ENCODE results near the gene SAMD4B.
"Not testable (repeated sequence)": the region's sequence is repeated elsewhere in the genome, so short reads cannot be mapped to it uniquely, and the experiment has no call there.

Gene SAMD4B

GRCh38 chr19:39341719-39342604 is at the start of gene SAMD4B:
Gene SAMD4B, plus strand, starts transcription at chr19:39342421. Its CDS starts 14,473 bp downstream, at chr19:39356894.
- peak; percentile 98 to 99 for DNase-seq

GRCh38 chr19:39293394-39293793 is 48.8 kb upstream of the SAMD4B start:
- DNase-seq: no peak

DNA sequence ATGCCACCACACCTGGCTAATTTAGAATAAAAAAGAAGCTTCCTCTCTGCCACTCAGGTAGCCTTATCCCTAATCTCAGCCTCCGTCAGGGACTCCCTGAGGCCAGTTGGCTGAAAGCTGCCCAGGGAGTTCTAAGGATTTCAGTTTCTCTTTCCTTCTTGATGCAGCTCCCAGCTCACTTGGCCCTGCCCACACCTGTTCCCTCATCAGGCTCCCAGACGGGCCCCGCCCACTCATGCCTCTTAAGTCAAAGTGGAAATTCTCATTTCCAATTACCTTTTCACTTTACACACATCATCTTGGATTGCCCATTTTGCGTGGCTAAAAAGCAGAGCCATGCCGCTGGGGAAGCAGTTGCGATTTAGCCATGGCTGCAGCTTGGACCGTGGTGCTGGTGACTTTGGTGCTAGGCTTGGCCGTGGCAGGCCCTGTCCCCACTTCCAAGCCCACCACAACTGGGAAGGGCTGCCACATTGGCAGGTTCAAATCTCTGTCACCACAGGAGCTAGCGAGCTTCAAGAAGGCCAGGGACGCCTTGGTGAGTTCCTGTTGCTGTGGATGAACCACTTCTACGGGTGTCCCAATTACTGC is 46.1 kb upstream of the SAMD4B start, which contains the start of gene IFNL1:
Gene IFNL1 (plus strand): TSS at position 353 of the 591 bp plus-strand sequence. CDS start 15 bp downstream, at position 368.
- DNase-seq: no peak

DNA sequence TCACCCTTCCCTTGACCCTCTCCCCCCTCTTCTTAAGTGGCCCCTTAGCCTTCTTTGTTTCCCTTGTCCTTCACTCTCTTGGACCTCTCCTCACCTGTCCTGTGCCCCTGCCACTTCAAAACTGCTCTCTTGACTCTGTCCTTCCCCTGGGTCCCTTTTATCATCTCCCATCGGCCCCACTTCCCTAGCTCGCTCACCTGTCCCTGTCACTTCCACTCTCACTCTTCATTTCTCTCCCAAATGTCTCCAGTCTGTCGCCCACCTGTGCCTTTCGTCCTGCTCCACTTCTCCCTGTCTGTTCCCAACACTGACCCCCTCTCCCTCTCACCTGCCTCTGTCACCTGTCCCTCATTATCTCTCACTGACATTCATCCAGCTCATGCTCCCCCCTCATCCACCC is 45.3 kb upstream of the SAMD4B start:
- no peak for DNase-seq

DNA sequence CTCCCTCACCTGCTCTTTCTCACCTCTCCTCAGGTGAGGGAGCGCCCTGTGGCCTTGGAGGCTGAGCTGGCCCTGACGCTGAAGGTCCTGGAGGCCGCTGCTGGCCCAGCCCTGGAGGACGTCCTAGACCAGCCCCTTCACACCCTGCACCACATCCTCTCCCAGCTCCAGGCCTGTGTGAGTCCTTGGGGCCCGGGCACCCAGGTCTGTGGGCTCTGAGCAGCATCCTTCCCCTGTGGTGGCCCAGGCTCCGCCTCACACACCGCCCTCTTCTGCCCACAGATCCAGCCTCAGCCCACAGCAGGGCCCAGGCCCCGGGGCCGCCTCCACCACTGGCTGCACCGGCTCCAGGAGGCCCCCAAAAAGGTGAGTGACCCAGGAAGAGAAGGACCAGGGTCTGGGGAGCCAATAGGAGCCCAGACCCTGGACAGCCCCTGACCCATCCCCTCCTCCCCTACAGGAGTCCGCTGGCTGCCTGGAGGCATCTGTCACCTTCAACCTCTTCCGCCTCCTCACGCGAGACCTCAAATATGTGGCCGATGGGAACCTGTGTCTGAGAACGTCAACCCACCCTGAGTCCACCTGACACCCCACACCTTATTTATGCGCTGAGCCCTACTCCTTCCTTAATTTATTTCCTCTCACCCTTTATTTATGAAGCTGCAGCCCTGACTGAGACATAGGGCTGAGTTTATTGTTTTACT is 44.1 kb upstream of the SAMD4B start:
- no peak for DNase-seq

- no peak for DNase-seq
These were observed 42.8 kb upstream of the SAMD4B start for GRCh38 chr19:39299404-39299803.

DNA sequence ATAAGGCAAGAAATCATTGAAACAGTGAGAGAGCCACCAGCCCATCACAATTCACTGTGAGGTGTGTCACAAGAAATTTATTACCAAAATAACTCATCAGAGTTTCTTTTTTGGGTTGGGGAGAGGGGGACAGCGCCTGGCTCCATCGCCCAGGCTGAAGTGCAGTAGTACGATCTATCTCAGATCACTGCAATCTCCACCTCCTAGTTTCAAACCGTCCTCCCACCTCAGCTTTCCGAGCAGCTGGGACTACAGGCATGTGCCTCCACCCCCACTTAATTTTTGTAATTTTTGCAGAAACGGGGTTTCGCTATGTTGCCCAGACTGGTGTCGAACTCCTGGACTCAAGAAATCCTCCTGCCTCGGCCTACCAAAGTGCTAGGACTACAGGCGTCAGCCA is 42.4 kb upstream of the SAMD4B start:
- DNase-seq: no peak

- no peak for DNase-seq
These were observed 41.2 kb upstream of the SAMD4B start for GRCh38 chr19:39301021-39301420.

DNA sequence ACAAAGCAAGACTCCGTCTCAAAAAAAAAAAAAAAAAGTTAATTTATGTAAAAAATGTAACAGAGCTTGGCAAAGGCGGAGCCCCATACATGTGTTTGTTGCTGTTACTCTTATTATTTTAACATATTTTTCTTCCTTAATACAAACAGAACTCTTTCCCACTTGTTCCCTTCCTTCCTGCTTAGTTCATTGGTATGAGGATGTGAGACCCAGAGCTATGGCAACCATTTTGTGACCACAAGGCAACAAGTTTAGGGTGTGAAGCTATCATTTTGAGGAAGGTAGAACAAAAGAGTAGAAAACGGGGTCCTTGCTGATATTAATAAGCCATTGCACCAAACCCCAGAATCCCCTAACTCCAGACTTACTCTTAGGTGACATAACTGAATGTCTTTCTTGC is 40.7 kb upstream of the SAMD4B start:
- no peak for DNase-seq

DNA sequence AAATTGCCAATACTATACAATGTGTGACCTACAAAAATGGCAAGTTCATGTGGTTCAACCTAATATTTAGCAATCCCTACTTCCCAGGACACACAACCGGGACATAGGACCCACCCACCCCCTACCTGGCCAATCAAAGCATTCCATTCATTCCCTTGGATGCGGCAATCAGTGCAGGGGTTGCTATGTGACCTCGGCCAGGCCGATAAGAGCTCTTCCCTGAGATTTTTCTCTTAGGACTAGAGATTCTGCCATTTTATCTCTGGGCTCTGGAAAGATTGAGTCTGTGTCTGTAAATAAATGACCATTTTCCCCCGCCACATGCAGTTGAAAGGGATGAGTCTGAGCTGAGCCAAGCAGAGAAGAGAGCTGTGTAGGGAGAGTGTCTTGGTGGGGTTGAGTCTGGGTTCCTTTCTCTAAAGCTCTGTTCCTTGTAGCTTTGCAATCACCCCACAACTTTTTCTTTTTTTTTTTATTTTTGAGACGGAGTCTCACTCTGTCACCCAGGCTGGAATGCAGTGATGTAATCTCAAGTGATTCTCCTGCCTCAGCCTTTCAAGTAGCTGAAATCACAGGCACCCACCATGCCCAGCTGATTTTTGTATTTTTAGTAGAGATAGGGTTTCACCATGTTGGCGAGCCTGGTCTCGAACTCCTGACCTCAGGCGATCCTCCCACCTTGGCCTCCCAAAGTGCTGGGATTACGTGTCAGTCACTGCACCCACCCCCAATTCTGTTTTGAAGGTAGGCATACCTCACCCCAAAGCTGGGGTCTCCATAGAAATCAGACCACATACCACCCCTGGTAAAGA is 38.6 kb upstream of the SAMD4B start:
- DNase-seq: no peak

DNA sequence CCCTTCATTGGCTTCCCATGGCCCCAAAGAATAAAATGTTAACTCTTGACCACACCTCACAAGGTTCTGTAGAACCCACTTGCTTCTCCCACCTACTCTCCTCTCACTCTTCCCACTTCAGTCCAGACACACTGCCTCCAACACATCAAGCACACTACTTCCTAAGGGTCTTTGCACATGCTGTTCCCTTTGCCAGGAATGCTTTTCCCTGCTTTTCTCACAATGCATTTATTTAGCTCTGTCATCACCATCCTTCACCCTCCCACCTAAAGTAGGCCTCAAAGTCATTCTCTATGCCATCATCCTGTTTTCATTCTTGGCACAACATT is 38.1 kb upstream of the SAMD4B start:
- DNase-seq: no peak

DNA sequence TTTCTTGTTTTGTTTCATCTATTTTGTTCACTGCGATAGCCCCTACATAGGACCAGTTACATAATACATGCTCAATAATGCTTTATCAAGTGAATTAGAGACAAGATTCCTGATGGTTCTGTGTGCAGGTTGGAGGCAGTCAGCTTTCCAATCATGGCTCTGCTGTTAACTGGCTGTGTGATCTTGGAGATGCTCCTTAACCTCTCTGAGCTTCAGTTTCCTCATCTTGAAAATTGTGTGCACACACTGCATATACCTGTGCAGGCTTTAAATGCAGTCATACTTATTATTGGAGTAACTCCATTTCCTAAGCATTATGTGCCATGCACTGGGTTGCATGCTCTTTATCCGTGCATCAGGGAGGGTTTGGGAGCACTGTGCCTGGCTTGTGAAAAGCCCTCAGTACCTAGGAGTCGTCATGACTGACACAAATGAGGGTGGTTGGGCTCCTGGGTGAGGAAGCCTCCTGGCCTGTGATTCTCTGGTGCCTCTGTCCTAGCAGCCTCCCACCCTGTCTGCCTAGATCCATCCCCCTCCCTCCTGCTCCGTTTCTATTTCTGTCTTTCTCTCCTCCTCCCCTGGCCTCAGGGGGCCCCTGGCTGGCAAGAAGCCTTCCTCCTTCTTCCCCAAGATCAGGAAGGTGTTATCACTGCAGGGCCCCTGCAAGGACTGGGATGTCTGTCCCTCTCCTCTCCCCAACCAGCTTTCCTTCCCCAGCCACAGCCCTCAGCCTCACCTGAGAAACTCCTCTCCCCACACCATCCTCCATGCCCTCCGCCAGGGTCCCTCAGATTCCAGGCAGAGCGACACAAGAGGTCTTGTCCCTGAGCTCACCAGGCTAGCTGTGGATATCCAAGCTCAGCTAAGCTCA is 37.3 kb upstream of the SAMD4B start:
- peak in 1 of 2 experiments; percentile 17 for DNase-seq

DNA sequence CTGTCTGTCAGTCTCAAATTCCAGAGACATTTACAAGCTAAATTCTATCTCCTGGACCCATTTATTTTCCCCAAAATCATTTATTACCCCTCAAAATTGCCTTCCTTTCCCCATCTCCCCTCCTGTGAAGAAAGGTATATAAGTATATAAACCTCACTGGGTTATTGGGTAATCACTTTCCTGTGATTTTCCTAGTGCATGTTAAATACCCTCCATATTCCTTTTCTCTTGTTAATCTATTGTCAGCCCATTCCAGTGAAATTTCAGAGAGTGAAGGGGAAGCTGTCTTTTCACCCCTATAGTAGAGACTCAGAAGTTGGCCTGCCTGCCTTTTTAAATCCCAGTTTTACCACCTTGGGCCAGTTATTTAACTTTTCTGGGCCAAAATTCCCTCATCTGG is 36.1 kb upstream of the SAMD4B start:
- DNase-seq: no peak

DNA sequence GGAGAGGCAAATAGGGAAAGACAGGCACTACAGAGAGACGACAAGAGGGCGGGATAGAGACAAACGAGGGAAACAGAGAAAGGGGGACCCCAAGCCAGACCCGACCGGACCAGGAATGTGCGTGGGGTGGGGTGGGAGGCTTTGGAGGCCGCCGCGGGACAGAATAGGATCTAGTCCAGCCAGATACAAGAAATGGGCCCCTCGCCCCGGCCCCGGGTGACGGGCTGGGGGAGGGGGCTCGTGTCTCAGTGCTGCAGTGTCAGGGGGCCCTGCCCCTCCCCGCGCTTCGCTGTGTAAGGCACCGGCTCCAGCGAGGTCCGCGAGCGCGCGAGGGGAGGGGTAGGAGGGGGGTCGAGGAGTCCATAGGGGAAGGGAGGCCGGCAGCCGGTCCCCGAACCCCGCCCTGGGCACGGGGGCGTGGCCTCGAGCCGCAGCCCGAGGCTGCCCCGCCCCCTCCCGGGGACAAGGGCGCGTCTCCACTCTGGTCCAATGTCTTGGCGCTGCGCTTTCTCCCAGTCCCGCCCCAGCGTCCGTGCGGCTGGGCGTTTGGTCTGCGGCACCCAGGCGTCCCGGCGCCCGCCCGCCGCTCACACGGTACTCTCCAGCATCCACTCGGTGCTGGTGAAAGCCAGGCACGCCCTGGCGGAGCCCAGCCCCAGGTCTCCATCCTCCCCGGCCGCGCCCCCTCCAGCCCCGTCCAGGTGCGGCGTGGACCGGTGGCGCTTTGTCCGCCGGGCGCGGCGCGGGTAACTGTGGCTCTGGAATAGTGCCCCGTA is 35.0 kb upstream of the SAMD4B start:
- no peak for DNase-seq

DNA sequence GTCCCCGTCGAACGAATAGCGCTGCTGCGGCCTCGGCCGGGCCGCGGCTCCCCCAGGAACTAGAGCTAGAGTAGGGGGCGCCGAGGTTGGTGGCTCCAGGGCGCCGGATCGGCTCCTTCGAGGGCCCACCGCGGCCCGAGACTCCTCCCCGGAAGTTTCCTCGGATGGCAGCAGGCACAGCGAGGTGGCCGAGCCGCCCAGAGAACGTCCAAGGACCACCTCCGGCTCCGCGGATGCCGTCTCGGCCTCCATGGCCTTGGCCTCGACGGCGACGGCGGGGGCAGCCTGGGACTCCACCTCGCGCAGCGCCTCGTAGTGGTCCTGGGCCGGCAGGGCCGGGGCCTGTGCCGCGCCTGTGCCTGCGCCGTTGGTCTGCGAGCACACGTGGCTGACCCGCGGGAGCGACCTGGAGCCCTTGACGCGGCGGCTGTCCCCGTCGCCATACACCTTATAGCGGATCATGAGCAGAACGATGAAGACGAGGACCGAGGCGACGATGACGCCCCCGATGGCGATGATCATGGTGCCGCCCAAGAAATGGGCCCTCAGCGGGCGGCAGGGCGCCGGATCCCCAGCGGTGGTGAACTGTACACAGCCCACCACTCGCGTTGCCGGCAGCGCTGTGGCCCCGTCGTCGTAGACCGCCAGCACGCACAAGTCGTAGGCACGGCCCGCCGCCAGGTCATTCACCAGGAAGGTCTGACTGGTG is 34.2 kb upstream of the SAMD4B start:
- DNase-seq: no peak

- DNase-seq: no peak
These were observed 33.5 kb upstream of the SAMD4B start for GRCh38 chr19:39308531-39309304.

- not testable (repeated sequence) for DNase-seq
These were observed 32.9 kb upstream of the SAMD4B start for GRCh38 chr19:39309305-39309670.

DNA sequence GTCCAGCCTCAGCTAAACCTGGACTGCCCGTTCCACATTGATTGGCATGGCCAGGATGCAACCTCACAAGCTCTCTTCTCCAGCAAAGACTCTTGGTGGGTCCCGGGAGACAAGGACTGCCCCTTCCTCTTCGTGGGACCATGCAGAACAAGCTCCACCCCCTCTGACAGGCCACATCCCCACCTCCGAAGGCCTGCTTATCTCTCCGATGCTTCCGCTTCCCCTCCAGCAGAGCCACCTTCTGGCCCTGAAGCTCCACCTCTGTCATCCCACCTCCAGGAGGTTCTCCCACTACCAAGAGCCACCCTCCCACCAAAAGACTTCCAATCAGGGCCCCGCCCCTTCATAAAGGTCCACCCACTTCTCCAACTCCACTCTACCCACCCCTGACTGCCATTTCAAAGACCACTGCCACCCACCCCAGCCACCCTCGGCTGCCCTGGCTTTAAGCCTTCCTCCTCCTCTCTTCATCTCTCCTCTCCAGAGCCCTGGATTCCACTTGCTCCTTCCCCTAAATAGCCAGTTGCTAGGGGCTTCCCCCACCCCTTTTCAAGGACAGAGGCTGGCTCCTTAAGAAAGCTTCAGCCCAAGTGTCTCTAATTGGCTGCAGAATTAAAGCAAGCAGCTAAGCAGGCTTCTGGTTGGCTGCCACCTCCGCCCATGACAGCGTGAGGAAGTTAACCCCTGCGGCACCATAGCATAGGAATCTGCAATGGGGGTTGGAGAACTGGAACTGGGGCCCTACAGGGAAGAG is 31.5 kb upstream of the SAMD4B start:
- no peak for DNase-seq
